ENCODE results near the gene SETBP1.
"Not testable (repeated sequence)": the region's sequence is repeated elsewhere in the genome, so short reads cannot be mapped to it uniquely, and the experiment has no call there.

SETBP1 gene

GRCh38 chr18:44708451-44709083 lies 27.9 kb downstream of the SETBP1 start:
- DNase-seq = no peak

- no peak for DNase-seq
Observed at GRCh38 chr18:44709307-44710126, 28.8 kb downstream of the SETBP1 start.

- DNase-seq = no peak
Observed at GRCh38 chr18:44710931-44711330, 30.2 kb downstream of the SETBP1 start.

GRCh38 chr18:44712025-44712424 lies 31.3 kb downstream of the SETBP1 start:
- no peak for DNase-seq

GRCh38 chr18:44713435-44713834 lies 32.7 kb downstream of the SETBP1 start:
- no peak for DNase-seq

GRCh38 chr18:44714376-44714775 lies 33.7 kb downstream of the SETBP1 start:
- DNase-seq = no peak

- no peak for DNase-seq
Observed at GRCh38 chr18:44715245-44715644, 34.6 kb downstream of the SETBP1 start.

- no peak for DNase-seq
Observed at GRCh38 chr18:44715842-44716241, 35.2 kb downstream of the SETBP1 start.

- DNase-seq = no peak
Observed at GRCh38 chr18:44716697-44717163, 36.0 kb downstream of the SETBP1 start.

- no peak for DNase-seq
Observed at GRCh38 chr18:44719519-44720060, 38.9 kb downstream of the SETBP1 start.

GRCh38 chr18:44721748-44722147 lies 41.1 kb downstream of the SETBP1 start:
- not testable (repeated sequence) for DNase-seq

GRCh38 chr18:44723411-44723810 lies 42.7 kb downstream of the SETBP1 start:
- DNase-seq = no peak

- no peak for DNase-seq
Observed at GRCh38 chr18:44724105-44724778, 43.6 kb downstream of the SETBP1 start.

GRCh38 chr18:44725300-44726058 lies 44.8 kb downstream of the SETBP1 start:
- DNase-seq = no peak

- DNase-seq = no peak
Observed at GRCh38 chr18:44726059-44726421, 45.4 kb downstream of the SETBP1 start.

- no peak for DNase-seq
Observed at GRCh38 chr18:44727291-44727690, 46.6 kb downstream of the SETBP1 start.

- DNase-seq = no peak
Observed at GRCh38 chr18:44729631-44730101, 49.0 kb downstream of the SETBP1 start.

- DNase-seq = no peak
Observed at GRCh38 chr18:44730803-44731529, 50.3 kb downstream of the SETBP1 start.

GRCh38 chr18:44731530-44732237 lies 51.0 kb downstream of the SETBP1 start:
- DNase-seq = no peak

GRCh38 chr18:44732238-44732563 lies 51.5 kb downstream of the SETBP1 start:
- no peak for DNase-seq

- DNase-seq = no peak
Observed at GRCh38 chr18:44732599-44732998, 51.9 kb downstream of the SETBP1 start.

Data from stimulated activated naive CD4-positive, alpha-beta T cell (primary cell).